Mucosa of rectum (tissue), 2 donors: Measurements from ENCODE around the gene GALM.

ENCODE experiments used
- H3K27ac ChIP-seq, 2 donors: one replicate each; pipeline ENCODE4 v1.7.0; 2013; ENCODE audit warnings: inconsistent platforms in 2 of 2, low read depth in 2 of 2, low read length in 2 of 2
- H3K27me3 ChIP-seq, 2 donors: one replicate each; pipeline ENCODE4 v1.7.0; 2013; ENCODE audit warnings: low read length in 2 of 2; ENCODE audit not compliant: control insufficient read depth in 2 of 2, insufficient read depth in 2 of 2
- H3K36me3 ChIP-seq, 2 donors: one replicate each; pipeline ENCODE4 v1.7.0; 2013; ENCODE audit warnings: low read length in 2 of 2; ENCODE audit not compliant: control insufficient read depth in 2 of 2, insufficient read depth in 2 of 2
- H3K4me1 ChIP-seq, 2 donors: one replicate each; pipeline ENCODE4 v1.7.0; 2013; ENCODE audit warnings: low read length in 2 of 2, mild to moderate bottlenecking in 1 of 2; ENCODE audit not compliant: control insufficient read depth in 2 of 2, insufficient read depth in 2 of 2
- H3K4me3 ChIP-seq, 2 donors: one replicate each; pipeline ENCODE4 v1.7.0; 2013; ENCODE audit warnings: low read length in 2 of 2
- H3K9ac ChIP-seq, 2 donors: one replicate each; pipeline ENCODE4 v1.7.0; 2013; ENCODE audit warnings: low read length in 2 of 2, low read depth in 1 of 2, mild to moderate bottlenecking in 1 of 2
- H3K9me3 ChIP-seq, 2 donors: one replicate each; pipeline ENCODE4 v1.7.0; 2013; ENCODE audit warnings: low read length in 2 of 2; ENCODE audit not compliant: control insufficient read depth in 2 of 2
- donor health status: healthy.
- donor health status: Normal muscosa, but diverticular disease.

GALM gene

DNA sequence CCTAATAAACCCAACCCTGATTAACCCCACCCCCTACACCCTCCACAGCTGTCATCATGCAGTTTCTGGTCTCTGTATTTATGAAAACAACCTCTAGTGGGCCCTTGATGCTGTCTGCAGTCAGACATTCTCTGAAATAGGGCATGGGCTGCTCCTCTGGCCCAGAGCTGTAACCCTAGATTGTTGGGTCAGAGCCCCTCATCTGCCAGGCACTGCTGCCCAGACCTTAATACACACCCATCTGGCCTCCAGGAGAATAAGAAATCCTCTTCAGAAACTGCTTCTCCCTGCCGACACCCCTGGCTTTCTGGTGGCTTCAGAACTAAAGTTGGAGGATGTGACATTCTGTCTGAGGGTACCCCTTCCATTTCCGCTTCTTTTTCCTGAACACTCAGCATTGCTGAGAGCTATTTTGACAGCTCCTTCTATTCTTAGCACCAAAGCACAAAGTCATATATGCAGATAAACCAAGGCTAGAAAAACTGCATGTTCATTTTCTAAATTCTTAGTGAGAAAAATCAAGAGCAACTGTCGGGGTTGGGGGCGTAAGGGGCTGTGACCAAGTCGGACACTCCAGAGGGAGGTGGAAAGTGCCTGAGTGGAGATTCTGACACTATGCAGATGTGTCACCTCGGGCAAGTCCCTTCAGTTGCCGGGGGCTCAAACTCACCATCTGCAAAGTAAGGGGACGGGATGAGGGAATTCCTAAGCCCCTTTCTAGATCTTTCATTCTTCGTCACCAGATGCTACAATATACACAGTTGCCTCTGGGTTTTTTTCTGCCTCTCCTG is 56.6 kb downstream of the GALM start:
- H3K4me3 ChIP-seq = no peak overlapping the region
- H3K27ac ChIP-seq = no peak overlapping the region
- H3K27me3 ChIP-seq = no peaks in the 10 kb centered on the region
- peaks cover 0 to 2% of the 10 kb centered on the region in 2 donors for H3K36me3 ChIP-seq
- no peaks in the 10 kb centered on the region for H3K4me1 ChIP-seq
- H3K9ac ChIP-seq = no peak overlapping the region
- no peaks in the 10 kb centered on the region for H3K9me3 ChIP-seq

DNA sequence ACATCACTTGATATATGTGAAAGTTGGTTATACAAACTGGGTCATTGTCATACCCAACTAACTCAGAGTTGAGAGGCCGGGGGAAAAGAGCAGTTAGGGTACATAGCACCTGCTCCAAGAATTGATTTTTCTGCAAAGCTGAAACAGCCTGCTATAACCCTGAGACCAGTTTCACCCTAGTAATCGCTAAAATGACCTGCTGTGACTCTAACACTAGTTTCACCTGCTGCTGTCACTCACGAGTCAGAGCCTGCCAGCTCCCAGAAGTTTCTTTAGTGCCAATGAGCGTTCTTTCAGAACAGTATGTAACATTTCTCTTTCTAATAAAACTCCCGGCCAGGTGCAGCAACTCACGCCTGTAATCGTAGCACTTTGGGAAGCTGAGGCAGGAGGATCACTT is 57.3 kb downstream of the GALM start:
- no peaks in the 10 kb centered on the region for H3K27me3 ChIP-seq
- H3K27ac ChIP-seq = no peak overlapping the region
- H3K36me3 ChIP-seq = peaks cover 0 to 2% of the 10 kb centered on the region in 2 donors
- no peaks in the 10 kb centered on the region for H3K4me1 ChIP-seq
- H3K4me3 ChIP-seq = no peak overlapping the region
- no peaks in the 10 kb centered on the region for H3K9me3 ChIP-seq
- no peak overlapping the region for H3K9ac ChIP-seq

DNA sequence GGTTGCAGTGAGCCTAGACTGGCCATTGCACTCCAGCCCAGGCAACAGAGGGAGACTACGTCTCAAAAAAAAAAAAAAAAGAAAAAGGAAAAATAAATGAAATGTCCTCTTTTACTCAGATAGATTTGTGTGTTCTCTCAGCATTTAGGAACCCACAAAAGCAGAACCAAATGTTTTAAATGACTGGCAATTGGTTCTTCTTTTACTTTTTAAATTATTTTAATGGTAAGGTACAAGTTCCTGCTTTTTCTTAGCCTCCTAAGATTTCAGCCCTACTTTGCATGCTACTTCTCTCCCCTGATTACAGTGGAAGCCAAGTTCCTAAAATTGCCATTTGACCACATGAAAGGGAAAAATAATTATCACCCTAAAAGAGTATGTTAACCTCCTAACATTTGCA is 61.7 kb downstream of the GALM start:
- Histone ChIP-seq H3K4me1 (no peaks in the 10 kb centered on the region), H3K9me3 (no peaks in the 10 kb centered on the region), H3K27me3 (no peaks in the 10 kb centered on the region), H3K27ac (no peak overlapping the region), H3K36me3 (peaks cover 10 to 21% of the 10 kb centered on the region in 2 donors), H3K4me3 (no peak overlapping the region), H3K9ac (no peak overlapping the region)

DNA sequence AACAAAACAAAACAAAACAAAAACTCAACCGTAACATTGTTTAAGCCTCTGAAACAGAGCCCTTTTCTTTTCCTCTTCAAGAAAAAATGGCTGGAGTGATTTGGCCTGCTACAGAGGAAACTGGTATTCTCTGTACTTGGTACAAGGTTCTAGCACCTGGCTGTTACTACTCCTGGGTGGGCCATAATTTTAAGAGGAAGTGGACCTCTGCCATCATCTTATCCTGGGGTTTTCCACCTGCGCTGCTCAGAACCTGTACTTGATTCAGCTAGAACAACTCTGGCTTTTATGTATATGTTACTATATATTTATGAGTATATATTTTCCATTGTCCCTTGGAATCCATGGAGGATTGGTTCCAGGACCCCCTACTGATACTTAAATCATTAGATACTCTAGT is 62.8 kb downstream of the GALM start:
- Histone ChIP-seq H3K4me1 (no peaks in the 10 kb centered on the region), H3K27me3 (no peaks in the 10 kb centered on the region), H3K4me3 (no peak overlapping the region), H3K9ac (no peak overlapping the region), H3K9me3 (no peaks in the 10 kb centered on the region), H3K36me3 (peaks cover 16 to 28% of the 10 kb centered on the region in 2 donors), H3K27ac (no peak overlapping the region)

DNA sequence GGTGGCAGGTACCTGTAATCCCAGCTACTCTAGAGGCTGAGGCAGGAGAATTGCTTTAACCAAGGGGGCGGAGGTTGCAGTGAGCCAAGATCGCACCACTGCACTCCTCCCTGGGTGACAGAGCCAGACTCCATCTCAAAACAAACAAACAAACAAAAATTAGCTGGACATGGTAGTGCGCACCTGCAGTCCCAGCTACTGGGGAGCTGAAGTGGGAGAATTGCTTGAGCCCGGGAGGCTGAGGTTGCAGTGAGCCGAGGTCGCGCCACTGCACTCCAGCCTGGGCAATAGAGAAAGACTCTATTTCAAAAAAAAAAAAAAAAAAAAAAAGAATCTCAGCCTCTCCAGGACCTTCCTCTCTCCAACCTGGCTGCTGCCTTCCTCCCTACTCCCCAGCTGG is 65.2 kb downstream of the GALM start:
- Histone ChIP-seq H3K4me3 (no peak overlapping the region), H3K9ac (no peak overlapping the region), H3K9me3 (no peaks in the 10 kb centered on the region), H3K36me3 (peaks cover 18 to 29% of the 10 kb centered on the region in 2 donors), H3K4me1 (peaks cover 0 to 7% of the 10 kb centered on the region in 2 donors), H3K27me3 (no peaks in the 10 kb centered on the region), H3K27ac (no peak overlapping the region)

DNA sequence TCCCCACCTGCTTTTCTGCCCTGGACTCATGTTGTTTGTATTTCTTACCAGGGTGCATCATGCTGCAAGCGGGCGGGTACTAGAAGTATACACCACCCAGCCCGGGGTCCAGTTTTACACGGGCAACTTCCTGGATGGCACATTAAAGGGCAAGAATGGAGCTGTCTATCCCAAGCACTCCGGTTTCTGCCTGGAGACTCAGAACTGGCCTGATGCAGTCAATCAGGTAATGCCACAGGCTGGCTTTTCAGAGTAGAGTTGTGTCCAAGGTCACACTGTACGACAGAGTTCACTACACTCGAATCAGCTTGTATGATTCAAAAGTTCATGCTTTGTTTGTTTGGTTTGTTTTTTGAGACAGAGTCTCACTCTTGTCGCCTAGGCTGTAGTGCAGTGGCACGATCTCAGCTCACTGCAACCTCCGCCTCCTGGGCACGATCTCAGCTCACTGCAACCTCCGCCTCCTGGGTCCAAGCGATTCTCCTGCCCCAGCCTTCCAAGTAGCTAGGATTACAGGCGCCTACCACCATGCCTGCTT is 65.8 kb downstream of the GALM start:
- no peak overlapping the region for H3K27ac ChIP-seq
- no peak overlapping the region for H3K9ac ChIP-seq
- no peak overlapping the region for H3K4me3 ChIP-seq
- H3K36me3 ChIP-seq = peaks cover 18 to 29% of the 10 kb centered on the region in 2 donors
- no peaks in the 10 kb centered on the region for H3K27me3 ChIP-seq
- H3K4me1 ChIP-seq = peaks cover 0 to 10% of the 10 kb centered on the region in 2 donors
- H3K9me3 ChIP-seq = no peaks in the 10 kb centered on the region

DNA sequence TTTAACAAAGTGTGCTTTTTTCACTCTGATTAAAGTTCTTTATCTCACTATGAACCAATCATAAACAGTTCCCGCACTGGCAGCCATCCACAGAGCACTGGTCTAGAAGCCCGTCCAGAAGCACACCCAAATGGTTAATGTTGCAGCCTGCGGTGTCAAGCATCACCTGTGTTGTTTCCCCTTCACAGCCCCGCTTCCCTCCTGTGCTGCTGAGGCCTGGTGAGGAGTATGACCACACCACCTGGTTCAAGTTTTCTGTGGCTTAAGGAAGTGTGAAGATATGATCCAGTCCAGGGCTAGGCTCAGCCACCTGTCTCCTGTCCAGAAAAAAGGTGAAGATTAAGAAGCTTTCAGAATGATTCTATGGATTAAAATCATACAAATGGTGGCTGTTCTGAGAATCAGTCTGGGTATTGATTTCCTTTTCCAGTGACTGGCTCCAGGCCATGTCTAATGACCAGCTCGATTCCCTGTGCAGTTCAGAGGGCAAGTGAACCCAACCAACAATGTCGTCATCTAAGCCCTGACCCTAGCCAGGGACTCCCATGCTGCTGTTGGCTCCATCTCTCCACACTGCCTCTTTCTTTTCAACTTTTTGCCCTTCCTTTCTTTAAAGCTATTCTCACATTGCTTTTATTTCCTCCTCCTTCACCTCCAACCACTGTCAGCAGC is 67.5 kb downstream of the GALM start:
- no peak overlapping the region for H3K4me3 ChIP-seq
- H3K4me1 ChIP-seq = peaks cover 0 to 10% of the 10 kb centered on the region in 2 donors
- H3K27ac ChIP-seq = no peak overlapping the region
- no peaks in the 10 kb centered on the region for H3K27me3 ChIP-seq
- no peaks in the 10 kb centered on the region for H3K9me3 ChIP-seq
- H3K36me3 ChIP-seq = peaks cover 22 to 36% of the 10 kb centered on the region in 2 donors
- no peak overlapping the region for H3K9ac ChIP-seq

DNA sequence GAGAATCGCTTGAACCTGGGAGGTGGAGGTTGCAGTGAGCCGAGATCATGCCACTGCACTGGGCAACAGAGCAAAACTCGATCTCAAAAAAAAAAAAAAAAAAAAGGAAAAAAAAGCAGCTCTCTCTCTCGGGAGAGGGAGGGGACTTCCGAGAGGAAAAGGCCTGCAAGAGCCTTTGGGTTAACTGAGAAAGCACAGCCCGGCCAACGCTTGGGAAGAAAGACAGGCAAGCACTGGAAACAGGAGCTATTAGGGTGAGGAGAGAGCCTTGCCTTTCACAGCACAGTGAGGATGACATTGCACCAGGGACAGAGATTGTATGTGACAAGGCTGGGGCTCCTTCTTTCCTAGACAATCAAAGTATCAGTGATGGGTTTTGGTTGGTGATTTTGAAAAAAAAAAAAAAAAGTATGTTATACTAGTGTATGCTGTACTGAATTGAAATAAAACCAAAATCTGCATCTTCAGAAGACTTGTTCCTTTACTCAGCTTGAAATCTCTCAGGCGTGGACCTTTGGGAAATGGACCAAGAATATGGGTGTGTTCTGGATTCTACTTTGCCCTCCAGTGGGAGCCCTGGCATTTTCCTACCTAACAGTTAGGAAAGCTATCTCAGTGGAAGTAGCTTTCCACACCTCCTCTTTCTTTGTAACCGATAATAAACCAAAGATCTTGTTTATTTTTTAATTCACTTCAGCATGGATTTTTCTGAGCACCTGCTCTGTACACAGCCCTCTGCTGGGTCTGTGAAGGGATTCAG is 68.6 kb downstream of the GALM start:
- Histone ChIP-seq H3K27me3 (no peaks in the 10 kb centered on the region), H3K4me3 (no peak overlapping the region), H3K4me1 (peaks cover 0 to 10% of the 10 kb centered on the region in 2 donors), H3K9ac (no peak overlapping the region), H3K9me3 (no peaks in the 10 kb centered on the region), H3K36me3 (peaks cover 22 to 34% of the 10 kb centered on the region in 2 donors), H3K27ac (no peak overlapping the region)

DNA sequence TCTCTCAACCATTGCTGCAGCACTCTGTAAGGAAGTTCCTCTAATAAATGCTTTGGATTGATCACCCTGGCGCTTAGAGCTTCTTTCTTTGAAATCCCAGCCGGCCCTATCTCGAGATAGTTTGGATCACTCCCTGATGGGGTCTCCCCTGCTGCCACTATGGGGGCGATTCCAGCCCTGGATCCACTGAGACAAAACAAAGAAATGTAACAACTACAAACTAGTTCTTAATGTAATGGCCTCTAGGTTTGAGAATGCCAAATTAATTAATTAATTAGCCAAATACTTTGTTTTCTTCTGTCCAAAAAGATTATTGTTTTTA is 70.0 kb downstream of the GALM start:
- H3K36me3 ChIP-seq = peaks cover 20 to 28% of the 10 kb centered on the region in 2 donors
- H3K27ac ChIP-seq = peak overlapping the region in 1 of 2 donors; percentile 32
- H3K9me3 ChIP-seq = no peaks in the 10 kb centered on the region
- no peak overlapping the region for H3K4me3 ChIP-seq
- no peaks in the 10 kb centered on the region for H3K27me3 ChIP-seq
- H3K4me1 ChIP-seq = peaks cover 0 to 13% of the 10 kb centered on the region in 2 donors
- H3K9ac ChIP-seq = no peak overlapping the region
